ENCODE results near the gene IFITM10.

Gene IFITM10
- 0.26 to 0.60 reads per million in 2 experiments for total RNA-seq

DNA sequence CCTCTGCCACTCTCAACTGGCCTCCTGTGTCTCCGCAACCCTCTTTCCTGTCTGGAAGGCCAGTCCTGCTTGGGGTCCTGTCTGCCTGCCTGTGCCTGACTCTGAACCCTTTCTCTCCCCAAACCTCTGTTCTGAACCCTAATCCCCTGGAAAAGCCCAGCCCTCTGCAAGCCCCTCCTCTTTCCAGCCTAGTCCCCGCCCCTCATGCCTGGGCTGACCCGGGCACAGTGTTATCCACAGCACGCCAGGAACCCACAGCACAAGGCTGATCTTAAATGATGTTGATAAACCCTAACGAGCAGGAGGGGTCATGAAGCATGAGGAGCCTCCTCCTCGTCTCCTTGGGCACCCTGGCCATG is at the start of gene IFITM10:
Gene IFITM10 (minus strand): TSS at position 115 of the 359 bp plus-strand sequence. CDS start 153 bp downstream, outside the sequence.
- DNase-seq (ENCODE audit: low read depth), result no peak

- no peak for DNase-seq (ENCODE audit: low read depth)
Observed at GRCh38 chr11:1797391-1798125, 47.2 kb upstream of the IFITM10 start.

GRCh38 chr11:1796413-1797011 is 46.1 kb upstream of the IFITM10 start:
- DNase-seq (ENCODE audit: low read depth), result no peak

- no peak for DNase-seq (ENCODE audit: low read depth)
Observed at GRCh38 chr11:1793081-1793480, 42.7 kb upstream of the IFITM10 start.

DNA sequence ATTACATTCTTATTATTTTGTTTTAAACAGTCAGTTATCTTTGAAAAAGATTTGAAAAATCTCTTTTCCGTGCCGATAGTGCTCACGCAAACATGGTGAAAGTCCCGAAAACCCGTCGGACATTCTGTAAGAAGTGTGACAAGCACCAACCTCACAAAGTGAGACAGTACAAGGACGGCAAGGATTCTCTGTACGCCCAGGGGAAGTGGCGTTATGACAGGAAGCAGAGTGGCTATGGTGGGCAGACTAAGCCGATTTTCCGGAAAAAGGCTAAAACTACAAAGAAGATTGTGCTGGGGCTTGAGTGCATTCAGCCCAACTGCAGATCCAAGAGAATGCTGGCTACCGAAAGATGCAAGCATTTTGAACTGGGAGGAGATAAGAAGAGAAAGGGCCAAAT is 42.1 kb upstream of the IFITM10 start:
- no peak for DNase-seq (ENCODE audit: low read depth)

GRCh38 chr11:1791912-1792311 is 41.5 kb upstream of the IFITM10 start:
- no peak for DNase-seq (ENCODE audit: low read depth)

GRCh38 chr11:1786466-1786865 is 36.1 kb upstream of the IFITM10 start:
- DNase-seq (ENCODE audit: low read depth), result no peak

DNA sequence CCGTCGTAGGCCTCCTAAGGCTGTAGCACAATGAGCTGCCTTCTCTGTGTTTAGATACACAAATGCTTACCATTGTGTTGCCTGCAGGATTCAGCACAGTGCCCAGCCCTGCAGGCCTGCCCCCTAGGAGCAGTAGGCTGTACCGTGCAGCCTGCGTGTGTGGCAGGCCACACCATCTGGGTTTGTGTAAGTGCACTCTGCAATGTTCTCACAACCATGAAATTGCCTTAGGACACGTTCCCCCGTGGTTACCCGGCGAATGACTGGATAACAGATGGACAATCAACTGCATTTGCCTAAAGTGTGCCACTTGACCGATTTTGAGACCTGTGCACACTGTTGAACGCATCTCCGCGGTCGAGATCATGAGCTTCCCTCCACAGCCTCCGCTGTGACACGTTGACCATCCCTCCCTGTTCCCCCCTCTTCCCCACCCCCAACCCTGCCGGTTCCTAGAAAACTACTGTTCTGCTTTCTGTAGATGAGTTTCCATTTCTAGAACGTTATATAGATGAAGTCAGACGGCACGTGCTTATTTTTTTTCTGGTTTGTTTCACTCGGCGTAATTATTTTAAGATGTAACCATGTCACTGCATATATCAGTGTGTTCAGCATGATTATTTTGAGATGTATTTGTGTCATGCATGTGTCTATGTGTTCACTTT is 35.5 kb upstream of the IFITM10 start:
- DNase-seq (ENCODE audit: low read depth), result no peak

GRCh38 chr11:1784761-1785650 is 34.6 kb upstream of the IFITM10 start:
- no peak for DNase-seq (ENCODE audit: low read depth)

DNA sequence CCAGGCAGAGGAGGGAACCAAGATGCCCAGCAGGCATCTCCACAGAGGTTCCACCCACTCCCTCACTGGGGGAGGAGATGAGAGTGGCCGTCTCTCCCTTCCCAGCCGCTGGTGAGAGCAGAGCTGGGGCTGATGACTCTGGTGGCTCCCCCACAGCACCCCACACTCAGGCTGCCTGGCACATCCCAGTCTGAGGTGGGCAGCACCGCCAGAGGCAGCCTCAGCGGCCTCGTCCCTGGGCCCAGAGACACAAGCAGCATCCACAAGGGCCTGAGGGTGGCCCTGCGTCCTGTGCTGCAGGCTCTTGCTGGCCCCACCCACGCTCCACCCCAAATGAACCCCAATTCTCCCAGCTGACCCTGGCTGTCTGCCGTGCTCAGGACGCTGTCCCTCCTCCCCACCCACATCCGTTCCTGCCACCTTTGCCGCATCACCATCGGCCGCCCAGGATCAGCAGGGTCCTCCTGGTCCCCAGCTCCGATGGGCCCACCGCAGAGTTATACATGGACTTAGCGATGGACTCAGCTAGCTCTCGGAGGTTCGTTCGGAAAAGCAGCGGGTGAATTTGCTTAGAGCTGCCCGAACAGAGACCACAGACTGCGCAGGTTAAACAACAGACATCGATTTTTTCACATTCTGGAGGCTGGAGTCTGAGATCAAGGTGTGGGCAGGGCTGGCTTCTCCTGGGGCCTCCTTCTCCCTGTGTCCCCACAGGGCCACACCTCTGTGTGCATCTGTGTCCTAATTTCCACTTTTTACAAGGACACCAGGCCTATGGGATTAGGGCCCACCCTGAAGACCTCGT is 33.5 kb upstream of the IFITM10 start:
- DNase-seq (ENCODE audit: low read depth), result no peak

- DNase-seq (ENCODE audit: low read depth), result no peak
Observed at GRCh38 chr11:1782831-1783724, 32.7 kb upstream of the IFITM10 start.

DNA sequence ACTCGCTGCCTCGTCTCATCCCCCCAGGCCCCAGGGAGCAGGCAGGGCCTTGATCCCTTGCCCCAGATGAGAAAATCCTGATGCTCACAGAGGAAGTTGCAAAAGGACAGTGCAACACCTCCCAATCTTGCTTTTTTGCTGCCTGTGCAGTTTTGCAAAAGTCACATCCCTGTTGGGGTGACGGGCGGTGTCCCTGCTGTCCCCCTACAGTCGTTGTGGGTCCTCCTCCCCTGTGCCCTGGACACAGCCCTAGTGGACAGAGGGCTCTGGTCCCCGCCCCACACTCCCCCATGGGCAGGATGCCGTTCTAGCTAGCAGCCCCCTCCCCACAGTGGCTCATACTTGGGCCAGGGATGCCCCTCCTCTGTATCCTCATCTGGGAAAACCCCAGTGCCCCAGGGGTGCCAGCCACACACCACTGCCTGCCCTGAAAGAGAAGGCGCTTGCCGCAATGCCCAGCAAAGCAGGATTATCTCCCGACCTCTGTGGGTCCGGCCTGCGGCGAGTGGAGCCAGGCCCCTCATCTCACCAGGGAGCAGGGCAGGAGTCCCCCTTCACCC is 31.7 kb upstream of the IFITM10 start:
- DNase-seq (ENCODE audit: low read depth), result no peak

DNA sequence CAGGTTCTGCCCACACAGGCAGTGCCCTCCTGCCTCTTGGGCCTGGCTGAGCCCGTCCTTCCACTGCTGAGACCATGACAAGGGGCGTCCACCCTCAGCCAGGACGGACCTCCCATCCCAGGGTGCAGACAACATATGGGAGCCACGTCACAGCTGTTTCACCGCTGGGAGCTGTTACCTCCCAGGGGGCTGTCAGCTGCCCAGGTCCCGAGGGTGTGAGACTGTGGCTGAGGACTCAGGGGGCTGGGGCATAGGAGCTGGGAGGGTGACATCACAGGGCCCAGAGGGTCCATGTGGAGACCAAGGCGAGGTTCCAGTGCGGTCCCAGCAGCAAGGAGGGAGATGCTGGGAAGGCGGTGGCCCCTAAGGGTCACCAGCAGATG is 31.2 kb upstream of the IFITM10 start:
- no peak for DNase-seq (ENCODE audit: low read depth)

DNA sequence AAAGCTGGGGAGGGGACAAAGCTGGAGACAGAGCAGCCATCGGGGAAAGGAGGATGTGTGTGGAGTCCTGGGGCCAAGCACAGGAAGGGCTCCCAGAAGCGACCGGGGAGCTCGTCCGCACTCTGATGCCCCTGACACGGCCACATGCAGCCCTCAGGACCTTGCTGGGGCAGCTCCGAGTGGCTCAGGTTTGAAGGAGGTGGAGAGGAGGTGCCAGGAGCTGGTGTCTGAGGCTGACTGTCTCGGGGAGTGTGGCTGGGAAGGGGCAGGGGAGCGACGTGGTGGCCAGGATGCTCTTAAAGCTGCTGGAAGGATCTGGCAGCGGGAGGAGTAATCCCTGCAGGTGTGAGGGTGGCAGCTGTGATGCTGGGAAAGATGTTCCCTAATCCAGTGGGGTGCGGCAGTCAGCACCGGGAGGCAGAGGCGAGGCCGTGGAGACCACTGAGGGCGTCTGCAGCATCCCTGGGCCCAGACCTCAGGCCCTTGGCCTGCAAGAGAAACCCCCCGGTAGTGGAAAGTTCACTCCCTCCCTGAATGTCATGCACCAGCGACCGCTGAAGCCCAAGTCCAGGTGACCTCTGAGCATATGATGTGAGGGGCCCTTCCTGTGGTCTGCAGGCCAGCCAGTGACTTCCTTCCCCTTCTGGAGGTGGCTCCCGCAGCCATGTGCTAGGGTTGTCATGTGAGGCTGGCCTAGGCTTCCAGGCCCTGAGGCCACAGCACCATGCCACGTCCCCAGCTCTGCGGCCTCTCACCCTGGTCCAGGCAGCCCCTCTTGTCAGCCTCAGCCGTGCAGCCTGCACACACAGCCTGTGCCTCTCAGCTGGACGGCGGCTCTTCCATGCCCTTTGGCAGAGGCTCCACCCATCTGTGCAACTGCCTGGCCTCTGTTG is 30.6 kb upstream of the IFITM10 start:
- DNase-seq (ENCODE audit: low read depth), result no peak

DNA sequence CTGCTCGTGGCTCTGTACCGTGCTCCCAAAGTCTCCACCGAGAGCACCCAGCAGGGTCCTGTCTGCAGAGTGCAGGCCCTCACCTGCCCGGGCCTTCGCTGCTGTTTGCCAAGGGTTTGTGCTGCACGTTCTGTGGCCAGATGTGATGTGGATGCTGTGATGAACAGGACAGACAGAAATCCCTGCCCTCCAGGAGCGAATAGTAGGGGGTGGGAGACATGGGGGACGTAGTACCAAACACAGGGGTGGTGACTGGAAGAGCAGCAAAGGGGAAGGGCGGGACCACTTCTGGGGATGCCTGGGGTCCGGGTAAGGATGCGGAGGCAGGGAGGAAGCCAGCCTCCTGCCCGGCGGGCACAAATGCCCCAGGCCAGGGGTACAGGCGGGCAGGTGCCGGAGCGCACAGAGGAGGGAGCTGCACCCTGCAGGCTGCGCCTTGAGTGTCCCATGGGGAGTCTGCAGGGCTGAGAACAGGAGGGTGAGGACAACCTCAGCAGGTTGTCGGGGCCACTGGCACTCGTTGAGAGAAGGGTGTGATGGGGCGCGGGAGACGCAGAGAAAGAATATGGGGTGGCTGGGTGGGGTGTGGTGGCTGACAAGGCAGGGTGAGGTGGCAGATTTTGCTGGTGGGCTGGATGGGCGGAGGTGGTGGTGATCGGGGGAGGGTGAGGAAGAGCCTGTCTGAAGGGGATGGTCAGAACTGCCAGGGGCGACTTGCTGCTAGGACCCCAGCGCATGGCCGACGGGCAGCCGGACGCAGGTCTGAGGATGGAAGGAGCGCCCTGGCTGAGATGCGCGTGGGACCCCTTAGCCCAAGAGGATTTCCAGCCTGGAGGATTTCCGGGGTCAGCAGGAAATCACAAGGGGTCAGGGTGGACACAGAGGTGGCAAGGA is 29.7 kb upstream of the IFITM10 start:
- DNase-seq (ENCODE audit: low read depth), result no peak

- DNase-seq (ENCODE audit: low read depth), result no peak
Observed at GRCh38 chr11:1779034-1779805, 28.8 kb upstream of the IFITM10 start.

Data from T follicular helper cell (primary cell).